Neural progenitor cell (in vitro differentiated cells): Measurements from ENCODE around the gene PLEKHA6. TPM values are rescaled to one million over a fixed set of nuclear protein-coding genes. Genes with fewer than 3 reads are reported as not detected.

Experiments
- DNase-seq: peaks from one replicate; pipeline ENCODE4 v3.0.0-alpha.2; 2016; ENCODE audit warnings: low spot score
- H2AFZ ChIP-seq: fragments of 200-600 bp; sonication (generic); replicated peaks from 2 replicates; pipeline ENCODE4 v1.6.1; 2016; ENCODE audit warnings: antibody characterized with exemption
- H3F3A ChIP-seq: fragments of 200-600 bp; sonication (generic); 2 replicates; pipeline ENCODE4 v1.6.1; 2016; ENCODE audit warnings: antibody characterized with exemption, low read depth
- H3K27ac ChIP-seq: fragments of 200-600 bp; sonication (generic); 2 replicates; pipeline ENCODE4 v1.5.1; 2016; ENCODE audit warnings: mild to moderate bottlenecking
- H3K27me3 ChIP-seq: fragments of 200-600 bp; sonication (generic); 2 replicates; pipeline ENCODE4 v1.6.1; 2016; ENCODE audit warnings: mild to moderate bottlenecking, moderate library complexity
- H3K36me3 ChIP-seq: fragments of 200-600 bp; sonication (generic); 2 replicates; pipeline ENCODE4 v1.5.1; 2016
- H3K4me1 ChIP-seq: fragments of 200-600 bp; sonication (generic); 2 replicates; pipeline ENCODE4 v1.6.1; 2016; ENCODE audit warnings: mixed run types
- H3K4me2 ChIP-seq: fragments of 200-600 bp; sonication (generic); 2 replicates; pipeline ENCODE4 v1.6.1; 2016
- H3K4me3 ChIP-seq: fragments of 200-600 bp; sonication (generic); 2 replicates; pipeline ENCODE4 v1.5.1; 2016
- H3K79me2 ChIP-seq: fragments of 200-600 bp; sonication (generic); 2 replicates; pipeline ENCODE4 v1.6.1; 2016; ENCODE audit warnings: low read depth
- H3K9ac ChIP-seq: fragments of 200-600 bp; sonication (generic); 2 replicates; pipeline ENCODE4 v1.6.1; 2016
- H3K9me3 ChIP-seq: fragments of 200-600 bp; sonication (generic); 2 replicates; pipeline ENCODE4 v1.5.1; 2016; ENCODE audit warnings: low read depth
- H4K20me1 ChIP-seq: fragments of 200-600 bp; sonication (generic); 2 replicates; pipeline ENCODE4 v1.6.1; 2016; ENCODE audit warnings: low read depth
- H3K27ac Mint-ChIP-seq: 3 replicates; pipeline ENCODE4 v1.8.0; 2021; ENCODE audit warnings: mixed read lengths
- H3K27me3 Mint-ChIP-seq: 2 replicates; pipeline ENCODE4 v1.8.0; 2022; ENCODE audit warnings: low read depth, mild to moderate bottlenecking, inconsistent platforms, moderate library complexity, mixed read lengths; ENCODE audit not compliant: insufficient read depth
- H3K36me3 Mint-ChIP-seq: 3 replicates; pipeline ENCODE4 v1.8.0; 2021; ENCODE audit warnings: mixed read lengths
- H3K4me1 Mint-ChIP-seq: 3 replicates; pipeline ENCODE4 v1.8.0; 2021; ENCODE audit warnings: mixed read lengths
- H3K4me3 Mint-ChIP-seq: 3 replicates; pipeline ENCODE4 v1.8.0; 2021; ENCODE audit warnings: mild to moderate bottlenecking, moderate library complexity, mixed read lengths
- H3K9me3 Mint-ChIP-seq: 3 replicates; pipeline ENCODE4 v1.8.0; 2020; ENCODE audit warnings: mixed read lengths
- EZH2 ChIP-seq: fragments of 200-600 bp; sonication (generic); IDR thresholded peaks from 2 replicates; pipeline ENCODE4 v1.6.1; 2017; ENCODE audit warnings: antibody characterized with exemption, mild to moderate bottlenecking, moderate library complexity
- EZH2phosphoT487 ChIP-seq: fragments of 200-600 bp; sonication (generic); IDR thresholded peaks from 2 replicates; pipeline ENCODE4 v1.6.1; 2017; ENCODE audit warnings: antibody characterized with exemption
- total RNA-seq: library from RNA; depleted of rRNA; stranded (reverse); fragments of >200 nt; gene quantifications from 2 replicates; pipeline ENCODE4 v1.2.3, GENCODE V29; 2015; ENCODE audit warnings: low replicate concordance
- TF ChIP-seq, protein P1 (sequence below): fragments of 200-600 bp; sonication (generic); IDR thresholded peaks from 2 replicates; pipeline ENCODE4 v1.5.1; 2017; ENCODE audit warnings: antibody characterized with exemption, mild to moderate bottlenecking

PLEKHA6 gene
- total RNA-seq, 1 donor from 2014 or later, result 0.58 TPM

GRCh38 chr1:204339541-204339940 is 20.2 kb downstream of the PLEKHA6 start:
- no peak for DNase-seq
- H3K36me3 Mint-ChIP-seq, result peaks cover 3% of the 10 kb centered on the region
- Histone ChIP-seq H3K4me1 (peaks cover 51% of the 10 kb centered on the region), H3K4me2 (peak overlapping the region; percentile 55), H3K36me3 (no peaks in the 10 kb centered on the region), H3F3A (peaks cover 9% of the 10 kb centered on the region), H2AFZ (no peak overlapping the region), H3K27ac (no peak overlapping the region), H3K79me2 (no peaks in the 10 kb centered on the region), H3K4me3 (no peak overlapping the region), H3K9me3 (no peaks in the 10 kb centered on the region), H3K9ac (no peak overlapping the region), H4K20me1 (no peaks in the 10 kb centered on the region), H3K27me3 (peaks cover 15% of the 10 kb centered on the region)
- H3K4me1 Mint-ChIP-seq, result peaks cover 54% of the 10 kb centered on the region
- H3K9me3 Mint-ChIP-seq, result no peaks in the 10 kb centered on the region
- no peak overlapping the region for H3K4me3 Mint-ChIP-seq
- H3K27me3 Mint-ChIP-seq, result peaks cover 2% of the 10 kb centered on the region
- TF ChIP-seq, protein P1, sequence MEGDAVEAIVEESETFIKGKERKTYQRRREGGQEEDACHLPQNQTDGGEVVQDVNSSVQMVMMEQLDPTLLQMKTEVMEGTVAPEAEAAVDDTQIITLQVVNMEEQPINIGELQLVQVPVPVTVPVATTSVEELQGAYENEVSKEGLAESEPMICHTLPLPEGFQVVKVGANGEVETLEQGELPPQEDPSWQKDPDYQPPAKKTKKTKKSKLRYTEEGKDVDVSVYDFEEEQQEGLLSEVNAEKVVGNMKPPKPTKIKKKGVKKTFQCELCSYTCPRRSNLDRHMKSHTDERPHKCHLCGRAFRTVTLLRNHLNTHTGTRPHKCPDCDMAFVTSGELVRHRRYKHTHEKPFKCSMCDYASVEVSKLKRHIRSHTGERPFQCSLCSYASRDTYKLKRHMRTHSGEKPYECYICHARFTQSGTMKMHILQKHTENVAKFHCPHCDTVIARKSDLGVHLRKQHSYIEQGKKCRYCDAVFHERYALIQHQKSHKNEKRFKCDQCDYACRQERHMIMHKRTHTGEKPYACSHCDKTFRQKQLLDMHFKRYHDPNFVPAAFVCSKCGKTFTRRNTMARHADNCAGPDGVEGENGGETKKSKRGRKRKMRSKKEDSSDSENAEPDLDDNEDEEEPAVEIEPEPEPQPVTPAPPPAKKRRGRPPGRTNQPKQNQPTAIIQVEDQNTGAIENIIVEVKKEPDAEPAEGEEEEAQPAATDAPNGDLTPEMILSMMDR, result no peak
- TF ChIP-seq EZH2, result no peak
- H3K27ac Mint-ChIP-seq, result no peak overlapping the region

GRCh38 chr1:204338997-204339396 is 20.7 kb downstream of the PLEKHA6 start:
- H3K9me3 Mint-ChIP-seq, result no peaks in the 10 kb centered on the region
- no peak overlapping the region for H3K9ac ChIP-seq
- H3K4me3 Mint-ChIP-seq, result no peak overlapping the region
- peaks cover 15% of the 10 kb centered on the region for H3K27me3 ChIP-seq
- H3K4me1 ChIP-seq, result peaks cover 53% of the 10 kb centered on the region
- peaks cover 54% of the 10 kb centered on the region for H3K4me1 Mint-ChIP-seq
- no peak for DNase-seq
- peaks cover 2% of the 10 kb centered on the region for H3K27me3 Mint-ChIP-seq
- no peaks in the 10 kb centered on the region for H4K20me1 ChIP-seq
- peaks cover 3% of the 10 kb centered on the region for H3K36me3 Mint-ChIP-seq
- H2AFZ ChIP-seq, result no peak overlapping the region
- TF ChIP-seq EZH2, result no peak
- TF ChIP-seq, protein P1, result no peak
- TF ChIP-seq EZH2phosphoT487, result no peak
- no peaks in the 10 kb centered on the region for H3K79me2 ChIP-seq
- no peaks in the 10 kb centered on the region for H3K36me3 ChIP-seq
- no peaks in the 10 kb centered on the region for H3K9me3 ChIP-seq
- no peak overlapping the region for H3K4me3 ChIP-seq
- H3K4me2 ChIP-seq, result no peak overlapping the region
- no peak overlapping the region for H3K27ac Mint-ChIP-seq
- peaks cover 9% of the 10 kb centered on the region for H3F3A ChIP-seq
- no peak overlapping the region for H3K27ac ChIP-seq

DNA sequence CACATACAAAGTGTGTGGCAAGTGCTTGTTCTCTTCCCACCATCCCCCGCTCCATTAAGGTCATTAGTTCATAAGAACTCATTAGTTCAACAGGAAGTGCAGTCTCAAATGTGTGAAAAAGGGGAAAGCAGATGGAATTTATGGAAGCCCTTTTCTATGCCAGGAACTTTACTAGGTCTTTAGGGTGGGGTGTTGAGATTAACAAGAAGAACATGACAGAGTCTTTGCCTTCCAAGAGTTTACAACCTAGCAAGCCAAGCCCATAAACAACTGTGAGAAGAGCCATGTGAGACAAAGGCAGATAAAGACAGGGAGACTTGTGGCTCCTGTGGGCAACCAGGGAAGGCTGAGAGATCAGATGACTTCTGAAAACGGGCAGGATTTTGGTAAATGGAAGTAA is 21.4 kb downstream of the PLEKHA6 start:
- peaks cover 54% of the 10 kb centered on the region for H3K4me1 Mint-ChIP-seq
- Histone ChIP-seq H2AFZ (no peak overlapping the region), H3K4me1 (peaks cover 57% of the 10 kb centered on the region), H3K27me3 (peaks cover 15% of the 10 kb centered on the region), H3K27ac (no peak overlapping the region), H3K9ac (no peak overlapping the region), H3F3A (peaks cover 12% of the 10 kb centered on the region), H3K36me3 (no peaks in the 10 kb centered on the region), H3K79me2 (no peaks in the 10 kb centered on the region), H3K4me2 (no peak overlapping the region), H4K20me1 (no peaks in the 10 kb centered on the region), H3K4me3 (no peak overlapping the region), H3K9me3 (no peaks in the 10 kb centered on the region)
- no peaks in the 10 kb centered on the region for H3K9me3 Mint-ChIP-seq
- DNase-seq, result no peak
- H3K4me3 Mint-ChIP-seq, result no peak overlapping the region
- TF ChIP-seq EZH2phosphoT487, result no peak
- TF ChIP-seq EZH2, result no peak
- TF ChIP-seq, protein P1, result no peak
- peaks cover 2% of the 10 kb centered on the region for H3K27me3 Mint-ChIP-seq
- no peak overlapping the region for H3K27ac Mint-ChIP-seq
- peaks cover 3% of the 10 kb centered on the region for H3K36me3 Mint-ChIP-seq
